Activated B cell treated with CpG ODN at 0.5 μM for 24 hours (primary cell): ENCODE data around the gene PLCB4. TPM values are rescaled to one million over a fixed set of nuclear protein-coding genes. Genes with fewer than 3 reads are reported as not detected.

ENCODE experiments used
- ATAC-seq: fragments of 200-7000 bp; cut with Tn5 transposase; one replicate; pipeline ENCODE4 v1.10.0; 2021; ENCODE audit warnings: low read depth, mild to moderate bottlenecking, moderate library complexity
- CTCF ChIA-PET: fragments of 350-600 bp; sonication (Branson Sonifier 250); formaldehyde crosslinking; loops from one replicate; lab custom pipeline; 2021; ENCODE audit warnings: antibody characterized with exemption; lab: Charles Lee
- POLR2A ChIA-PET: fragments of 350-600 bp; sonication (Branson Sonifier 250); formaldehyde crosslinking; loops from one replicate; lab custom pipeline; 2021; ENCODE audit warnings: antibody characterized with exemption; lab: Charles Lee
- DNase-seq: peaks from one replicate; pipeline ENCODE4 v3.0.0; 2022
- H3K27ac Mint-ChIP-seq: one replicate; pipeline ENCODE4 v1.8.0; 2020; ENCODE audit warnings: mixed read lengths
- H3K27me3 Mint-ChIP-seq: one replicate; pipeline ENCODE4 v1.8.0; 2021; ENCODE audit warnings: mixed read lengths
- H3K36me3 Mint-ChIP-seq: one replicate; pipeline ENCODE4 v1.8.0; 2021; ENCODE audit warnings: low read depth, mixed read lengths
- H3K4me1 Mint-ChIP-seq: one replicate; pipeline ENCODE4 v1.8.0; 2021; ENCODE audit warnings: mixed read lengths
- H3K4me3 Mint-ChIP-seq: one replicate; pipeline ENCODE4 v1.8.0; 2020; ENCODE audit warnings: mild to moderate bottlenecking, mixed read lengths
- H3K9me3 Mint-ChIP-seq: one replicate; pipeline ENCODE4 v1.8.0; 2020; ENCODE audit warnings: mixed read lengths
- CTCF ChIP-seq: fragments of 200-600 bp; IDR thresholded peaks from one replicate; pipeline ENCODE4 v1.8.0; 2022; ENCODE audit warnings: antibody characterized with exemption, mild to moderate bottlenecking
- intact Hi-C: fragments of 100-400 bp; cut with micrococcal nuclease; formaldehyde crosslinking; loops from one replicate; pipeline ENCODE4 v1.15.1; 2024
- total RNA-seq: library from RNA; stranded (reverse); gene quantifications from 2 replicates; pipeline ENCODE4 v1.2.3, GENCODE V29; 2022

PLCB4 gene
- total RNA-seq, 1 donor from 2014 or later = not detected

- Mint-ChIP-seq H3K4me3 (no peak overlapping the region), H3K4me1 (peaks cover 5% of the 10 kb centered on the region), H3K9me3 (no peaks in the 10 kb centered on the region), H3K36me3 (no peaks in the 10 kb centered on the region), H3K27me3 (no peaks in the 10 kb centered on the region), H3K27ac (no peak overlapping the region)
- DNase-seq (no peak), ATAC-seq (no peak)
- ChIA-PET POLR2A (no interaction called here), CTCF (no interaction called here)
- TF ChIP-seq CTCF = no peak
- intact Hi-C loops = no loop called here
Observed at GRCh38 chr20:9398882-9399281, 330.0 kb downstream of the PLCB4 start.

- no peaks in the 10 kb centered on the region for H3K27me3 Mint-ChIP-seq
- H3K4me3 Mint-ChIP-seq = no peak overlapping the region
- ATAC-seq (no peak), DNase-seq (no peak)
- no peaks in the 10 kb centered on the region for H3K36me3 Mint-ChIP-seq
- H3K9me3 Mint-ChIP-seq = no peaks in the 10 kb centered on the region
- peaks cover 5% of the 10 kb centered on the region for H3K4me1 Mint-ChIP-seq
- no peak overlapping the region for H3K27ac Mint-ChIP-seq
- TF ChIP-seq CTCF = no peak
- ChIA-PET POLR2A (no interaction called here), CTCF (no interaction called here)
- intact Hi-C loops = no loop called here
Observed at GRCh38 chr20:9399322-9399721, 330.4 kb downstream of the PLCB4 start.

- no peaks in the 10 kb centered on the region for H3K27me3 Mint-ChIP-seq
- POLR2A ChIA-PET = no interaction called here
- no peak overlapping the region for H3K27ac Mint-ChIP-seq
- no peak overlapping the region for H3K4me3 Mint-ChIP-seq
- no peak for TF ChIP-seq CTCF
- H3K9me3 Mint-ChIP-seq = no peaks in the 10 kb centered on the region
- no peaks in the 10 kb centered on the region for H3K36me3 Mint-ChIP-seq
- CTCF ChIA-PET = no interaction called here
- DNase-seq (no peak), ATAC-seq (no peak)
- intact Hi-C loops = no loop called here
- H3K4me1 Mint-ChIP-seq = peaks cover 5% of the 10 kb centered on the region
Observed at GRCh38 chr20:9400171-9401025, 331.5 kb downstream of the PLCB4 start.

- Mint-ChIP-seq H3K9me3 (no peaks in the 10 kb centered on the region), H3K4me3 (no peak overlapping the region), H3K27me3 (no peaks in the 10 kb centered on the region), H3K36me3 (no peaks in the 10 kb centered on the region), H3K4me1 (peaks cover 5% of the 10 kb centered on the region), H3K27ac (no peak overlapping the region)
- intact Hi-C loops = no loop called here
- DNase-seq (no peak), ATAC-seq (no peak)
- ChIA-PET CTCF (no interaction called here), POLR2A (no interaction called here)
- no peak for TF ChIP-seq CTCF
Observed at GRCh38 chr20:9401371-9401770, 332.5 kb downstream of the PLCB4 start.

GRCh38 chr20:9402141-9402540, 333.3 kb downstream of the PLCB4 start:
- POLR2A ChIA-PET = no interaction called here

More at GRCh38 chr20:9402141-9402540, 333.3 kb downstream of the PLCB4 start:
- no peaks in the 10 kb centered on the region for H3K27me3 Mint-ChIP-seq
- no peaks in the 10 kb centered on the region for H3K36me3 Mint-ChIP-seq
- no peak overlapping the region for H3K27ac Mint-ChIP-seq
- no peak for TF ChIP-seq CTCF
- CTCF ChIA-PET = no interaction called here
- H3K4me1 Mint-ChIP-seq = peaks cover 5% of the 10 kb centered on the region
- no peak for ATAC-seq
- no peak for DNase-seq
- no peaks in the 10 kb centered on the region for H3K9me3 Mint-ChIP-seq
- no peak overlapping the region for H3K4me3 Mint-ChIP-seq
- intact Hi-C loops = no loop called here
